SU-DHL-6 (cell line): ENCODE data around the gene PITHD1.

ENCODE experiments used
- CTCF ChIP-seq: fragments of 200-600 bp; sonication (generic); IDR thresholded peaks from one replicate; pipeline ENCODE4 v1.5.1; 2017; ENCODE audit warnings: antibody characterized with exemption, mild to moderate bottlenecking, low read length, moderate library complexity; ENCODE audit not compliant: insufficient read depth, poor library complexity, severe bottlenecking
- EZH2phosphoT487 ChIP-seq: fragments of 200-600 bp; sonication (generic), shearing (Covaris generic); conservative IDR thresholded peaks from 2 replicates; pipeline ENCODE4 v1.6.1; 2018; ENCODE audit warnings: mild to moderate bottlenecking, antibody characterized with exemption, low read length, moderate library complexity, mixed read lengths

GRCh38 chr1:23736437-23737134 is 41.6 kb upstream of the PITHD1 start:
- no peak for TF ChIP-seq CTCF
- TF ChIP-seq EZH2phosphoT487, result no peak
